ENCODE results near the gene DTX1.

DTX1 gene

DNA sequence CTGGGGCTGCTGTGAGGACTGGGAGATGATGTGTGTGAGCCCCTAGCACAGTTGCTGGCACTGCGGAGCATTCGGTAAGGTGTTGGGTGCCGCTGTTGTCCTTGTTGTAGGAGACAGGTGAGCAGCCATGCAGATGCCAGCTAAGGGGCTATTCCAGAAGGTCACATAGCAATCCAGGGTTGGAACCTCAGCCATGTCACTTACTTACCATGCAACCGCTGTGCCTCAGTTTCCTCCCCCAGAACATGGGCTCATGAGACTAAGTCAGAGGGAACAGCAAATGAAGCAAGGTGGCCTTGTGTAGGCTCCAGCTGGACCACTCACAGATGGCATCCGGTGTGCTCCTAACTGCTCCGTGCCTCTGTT, 13.2 kb downstream of the DTX1 start:
- Histone ChIP-seq H3K4me3 (ENCODE audit: low read length) (no peak overlapping the region), H3K36me3 (ENCODE audit: insufficient read depth, low read length) (no peaks in the 10 kb centered on the region), H3K4me1 (ENCODE audit: insufficient read depth, low read length) (peaks cover 3% of the 10 kb centered on the region), H2AFZ (ENCODE audit: low read depth, low read length) (no peak overlapping the region), H3K27me3 (ENCODE audit: insufficient read depth, low read length) (peaks cover 2% of the 10 kb centered on the region), H3K9me3 (ENCODE audit: low read length) (no peaks in the 10 kb centered on the region)

DNA sequence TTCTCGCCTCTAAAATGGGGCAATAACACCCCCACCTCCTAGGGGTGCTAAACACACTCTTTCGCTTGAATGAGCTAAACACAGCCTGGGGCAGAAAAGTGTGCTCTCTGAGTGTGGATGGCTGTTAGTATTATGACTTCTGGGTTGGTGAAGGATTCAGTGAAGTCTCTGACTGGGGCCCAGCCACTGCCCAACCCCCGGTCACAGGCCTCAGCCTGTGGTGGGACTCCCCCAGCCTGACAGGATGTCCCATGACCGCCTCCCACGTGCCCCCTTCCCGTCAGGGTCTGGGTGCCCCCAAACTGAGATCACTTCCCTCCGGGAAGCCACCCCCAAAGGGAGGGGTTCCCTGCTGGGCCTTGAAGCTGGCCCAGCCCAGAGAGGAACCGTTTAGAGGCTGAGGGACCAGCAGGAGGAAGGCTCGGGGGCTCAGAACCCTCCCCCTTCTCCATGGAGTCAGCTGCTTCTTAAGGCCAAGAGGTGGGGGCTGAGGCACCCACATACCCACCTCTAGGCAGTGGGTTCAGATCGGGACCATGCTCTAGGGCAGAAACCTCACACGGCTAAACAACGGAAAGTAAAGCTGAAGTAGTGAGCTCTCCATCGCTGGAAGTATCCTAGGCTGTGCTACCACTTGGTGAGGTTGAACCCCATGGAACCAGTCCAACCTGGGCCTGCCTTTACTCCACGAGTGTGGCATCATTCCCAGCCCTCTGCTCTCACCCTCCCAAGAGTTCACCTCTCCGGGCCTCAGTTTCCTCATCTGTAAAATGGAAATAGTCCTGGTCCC, 13.8 kb downstream of the DTX1 start:
- H3K27me3 ChIP-seq (ENCODE audit: insufficient read depth, low read length): peaks cover 2% of the 10 kb centered on the region
- H3K9me3 ChIP-seq (ENCODE audit: low read length): no peaks in the 10 kb centered on the region
- H2AFZ ChIP-seq (ENCODE audit: low read depth, low read length): no peak overlapping the region
- H3K36me3 ChIP-seq (ENCODE audit: insufficient read depth, low read length): no peaks in the 10 kb centered on the region
- peaks cover 3% of the 10 kb centered on the region for H3K4me1 ChIP-seq (ENCODE audit: insufficient read depth, low read length)
- H3K4me3 ChIP-seq (ENCODE audit: low read length): no peak overlapping the region

DNA sequence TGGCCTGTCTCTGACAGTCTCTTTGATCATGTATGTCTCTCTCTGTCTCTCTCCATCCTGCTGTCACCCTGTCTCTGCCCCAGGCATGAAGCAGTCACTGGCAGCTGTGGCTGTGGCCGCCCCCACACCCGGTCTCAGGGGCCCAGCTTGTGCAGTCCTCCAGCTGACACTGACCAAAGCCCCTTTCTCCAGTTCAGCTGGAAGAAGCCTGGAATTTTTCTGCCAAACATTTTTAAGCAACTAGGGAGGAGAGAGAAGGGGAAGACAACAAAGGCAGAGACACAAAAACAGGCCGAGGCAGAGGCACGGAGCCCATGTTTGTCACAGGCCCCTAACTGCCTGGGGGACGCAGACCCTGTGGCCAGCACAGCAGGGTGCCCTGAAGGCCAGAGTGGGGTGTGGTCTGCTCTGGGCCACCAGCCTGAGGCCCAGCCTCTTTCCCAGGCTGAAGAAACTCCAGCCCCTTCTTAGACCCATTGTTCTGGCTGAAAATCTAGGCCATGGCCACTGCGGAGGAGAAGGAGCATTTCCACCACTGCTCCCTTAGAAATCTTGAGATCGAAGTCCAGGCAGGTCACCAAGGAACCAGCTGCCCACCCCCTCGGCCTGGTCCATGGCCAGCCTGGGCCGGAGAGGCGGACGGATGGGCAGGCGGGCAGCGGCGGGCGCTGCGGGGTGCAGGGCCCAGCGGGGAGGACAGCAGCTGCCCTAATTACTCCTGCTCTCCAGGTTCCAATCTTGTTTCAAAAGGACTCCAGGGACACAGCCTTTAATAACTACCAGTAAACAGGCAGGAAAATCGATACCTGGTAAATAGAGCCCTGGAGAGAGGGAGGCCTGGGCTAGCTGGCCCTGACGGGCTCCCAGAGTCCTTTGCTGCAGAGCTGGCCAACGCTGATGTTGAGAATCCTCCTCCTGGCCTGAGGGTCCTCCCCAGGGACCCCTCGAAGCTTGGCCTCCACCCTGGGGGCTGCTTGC, 14.9 kb downstream of the DTX1 start:
- Histone ChIP-seq H3K4me3 (ENCODE audit: low read length) (no peak overlapping the region), H2AFZ (ENCODE audit: low read depth, low read length) (no peak overlapping the region), H3K4me1 (ENCODE audit: insufficient read depth, low read length) (peaks cover 3% of the 10 kb centered on the region), H3K27me3 (ENCODE audit: insufficient read depth, low read length) (peaks cover 2% of the 10 kb centered on the region), H3K36me3 (ENCODE audit: insufficient read depth, low read length) (no peaks in the 10 kb centered on the region), H3K9me3 (ENCODE audit: low read length) (no peaks in the 10 kb centered on the region)

DNA sequence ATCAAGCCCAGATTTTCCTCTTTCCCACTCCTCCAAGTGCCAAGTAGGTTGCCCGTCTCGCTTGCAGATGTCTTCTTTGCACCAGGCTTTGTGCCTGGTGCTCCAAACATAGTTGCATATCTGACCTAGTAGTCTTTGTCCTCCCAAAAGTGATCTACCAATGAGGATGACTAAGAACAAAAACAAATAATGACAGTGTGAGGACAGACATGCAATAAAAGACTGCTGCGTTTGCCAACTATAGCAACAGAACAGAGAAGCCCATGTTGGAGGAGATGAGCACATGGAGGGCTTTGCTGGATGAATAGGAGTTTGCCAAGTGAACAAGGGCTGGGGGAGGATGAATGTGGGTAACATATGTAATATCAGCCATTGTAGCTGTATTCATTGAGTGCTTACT, 15.6 kb downstream of the DTX1 start:
- Histone ChIP-seq H3K4me3 (ENCODE audit: low read length) (no peak overlapping the region), H3K9me3 (ENCODE audit: low read length) (no peaks in the 10 kb centered on the region), H3K4me1 (ENCODE audit: insufficient read depth, low read length) (peaks cover 3% of the 10 kb centered on the region), H3K27me3 (ENCODE audit: insufficient read depth, low read length) (peaks cover 9% of the 10 kb centered on the region), H2AFZ (ENCODE audit: low read depth, low read length) (no peak overlapping the region), H3K36me3 (ENCODE audit: insufficient read depth, low read length) (no peaks in the 10 kb centered on the region)

DNA sequence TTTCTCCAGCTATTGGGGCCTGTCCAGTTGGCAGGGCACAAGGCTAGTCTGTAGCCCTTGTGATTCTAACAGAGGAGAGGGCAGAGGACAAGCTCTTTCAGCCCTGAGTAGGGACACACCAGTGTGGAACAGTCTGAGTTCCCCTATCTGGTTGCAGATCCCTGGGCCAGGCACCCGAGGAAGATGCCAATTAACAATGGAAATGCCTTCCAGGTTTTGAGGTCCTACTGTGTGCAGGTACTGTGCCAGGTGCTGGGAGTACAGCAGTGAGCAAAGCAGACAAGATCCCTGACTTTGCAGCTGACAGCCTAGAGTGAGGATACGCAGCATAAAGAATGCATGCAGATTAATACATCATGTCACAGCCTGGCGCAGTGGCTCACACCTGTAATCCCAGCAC, 17.1 kb downstream of the DTX1 start:
- Histone ChIP-seq H2AFZ (ENCODE audit: low read depth, low read length) (no peak overlapping the region), H3K4me1 (ENCODE audit: insufficient read depth, low read length) (peaks cover 3% of the 10 kb centered on the region), H3K9me3 (ENCODE audit: low read length) (no peaks in the 10 kb centered on the region), H3K27me3 (ENCODE audit: insufficient read depth, low read length) (peaks cover 18% of the 10 kb centered on the region), H3K36me3 (ENCODE audit: insufficient read depth, low read length) (no peaks in the 10 kb centered on the region), H3K4me3 (ENCODE audit: low read length) (no peak overlapping the region)

DNA sequence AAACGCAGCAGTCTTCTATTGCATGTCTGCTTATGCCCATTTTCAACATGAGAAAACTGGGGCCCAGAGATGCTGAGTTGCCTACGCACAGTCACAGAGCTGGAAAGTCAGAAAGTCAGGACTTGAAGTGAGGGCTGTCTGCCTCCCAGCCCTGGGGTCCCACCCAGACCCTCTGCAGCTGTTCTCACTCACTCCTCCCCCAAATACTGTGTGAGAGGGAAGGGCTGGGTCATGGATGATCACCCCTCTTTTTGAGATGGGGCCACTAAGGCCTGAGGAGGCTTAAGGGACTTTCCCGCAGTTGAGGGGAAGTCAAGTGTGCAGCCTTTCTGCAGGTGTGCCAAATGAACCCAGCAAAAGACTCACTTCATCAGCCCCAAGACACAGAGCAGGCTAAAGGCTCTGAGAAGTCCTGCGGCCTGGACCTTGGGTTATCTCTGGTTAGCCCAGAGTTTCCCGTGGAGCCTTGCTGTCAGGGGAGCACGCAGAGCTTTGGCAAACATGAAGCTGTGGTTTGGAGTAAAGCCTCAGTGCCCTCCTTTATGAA, 18.7 kb downstream of the DTX1 start:
- no peak overlapping the region for H2AFZ ChIP-seq (ENCODE audit: low read depth, low read length)
- peaks cover 3% of the 10 kb centered on the region for H3K4me1 ChIP-seq (ENCODE audit: insufficient read depth, low read length)
- H3K4me3 ChIP-seq (ENCODE audit: low read length): no peak overlapping the region
- H3K27me3 ChIP-seq (ENCODE audit: insufficient read depth, low read length): peaks cover 18% of the 10 kb centered on the region
- no peaks in the 10 kb centered on the region for H3K36me3 ChIP-seq (ENCODE audit: insufficient read depth, low read length)
- H3K9me3 ChIP-seq (ENCODE audit: low read length): no peaks in the 10 kb centered on the region

DNA sequence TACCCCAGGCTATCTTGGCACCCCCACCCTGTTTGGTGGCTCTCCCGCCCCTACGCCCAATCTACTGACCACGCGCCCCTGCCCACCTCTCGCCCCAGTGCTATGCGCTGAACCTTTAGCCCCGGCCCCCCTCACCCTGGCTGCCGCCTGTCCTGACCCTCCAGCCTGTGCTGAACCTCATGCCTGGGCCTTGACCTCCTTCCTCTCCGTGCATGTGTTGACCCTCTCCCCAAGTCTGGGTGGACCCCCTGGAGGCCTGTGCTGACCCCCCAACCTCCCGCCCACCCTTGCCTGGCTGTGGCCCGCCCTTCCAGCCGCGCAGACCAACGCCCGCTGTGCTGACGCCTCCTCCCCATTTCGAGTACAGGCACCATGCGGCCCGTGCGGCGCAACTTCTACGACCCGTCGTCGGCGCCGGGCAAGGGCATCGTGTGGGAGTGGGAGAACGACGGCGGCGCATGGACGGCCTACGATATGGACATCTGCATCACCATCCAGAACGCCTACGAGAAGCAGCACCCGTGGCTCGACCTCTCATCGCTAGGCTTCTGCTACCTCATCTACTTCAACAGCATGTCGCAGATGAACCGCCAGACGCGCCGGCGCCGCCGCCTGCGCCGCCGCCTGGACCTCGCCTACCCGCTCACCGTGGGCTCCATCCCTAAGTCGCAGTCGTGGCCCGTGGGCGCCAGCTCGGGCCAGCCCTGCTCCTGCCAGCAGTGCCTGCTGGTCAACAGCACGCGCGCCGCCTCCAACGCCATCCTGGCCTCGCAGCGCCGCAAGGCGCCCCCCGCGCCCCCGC, 20.7 kb downstream of the DTX1 start:
- Histone ChIP-seq H3K4me3 (ENCODE audit: low read length) (no peak overlapping the region), H3K27me3 (ENCODE audit: insufficient read depth, low read length) (peaks cover 18% of the 10 kb centered on the region), H2AFZ (ENCODE audit: low read depth, low read length) (no peak overlapping the region), H3K36me3 (ENCODE audit: insufficient read depth, low read length) (no peaks in the 10 kb centered on the region), H3K9me3 (ENCODE audit: low read length) (no peaks in the 10 kb centered on the region), H3K4me1 (ENCODE audit: insufficient read depth, low read length) (no peaks in the 10 kb centered on the region)

DNA sequence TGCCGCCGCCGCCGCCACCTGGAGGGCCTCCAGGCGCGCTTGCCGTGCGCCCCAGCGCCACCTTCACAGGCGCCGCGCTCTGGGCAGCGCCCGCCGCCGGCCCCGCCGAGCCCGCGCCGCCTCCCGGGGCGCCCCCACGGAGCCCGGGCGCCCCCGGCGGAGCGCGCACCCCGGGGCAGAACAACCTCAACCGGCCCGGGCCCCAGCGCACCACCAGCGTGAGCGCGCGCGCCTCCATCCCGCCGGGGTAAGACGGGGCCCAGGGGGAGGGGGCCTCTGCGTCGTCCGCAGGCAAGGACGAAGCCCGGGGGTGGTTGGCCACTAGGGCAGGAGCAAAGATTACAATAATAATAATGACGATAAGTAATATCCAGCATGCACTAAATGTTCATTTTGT, 21.3 kb downstream of the DTX1 start:
- Histone ChIP-seq H2AFZ (ENCODE audit: low read depth, low read length) (no peak overlapping the region), H3K9me3 (ENCODE audit: low read length) (no peaks in the 10 kb centered on the region), H3K27me3 (ENCODE audit: insufficient read depth, low read length) (peaks cover 18% of the 10 kb centered on the region), H3K4me3 (ENCODE audit: low read length) (no peak overlapping the region), H3K36me3 (ENCODE audit: insufficient read depth, low read length) (peaks cover 2% of the 10 kb centered on the region), H3K4me1 (ENCODE audit: insufficient read depth, low read length) (no peaks in the 10 kb centered on the region)

DNA sequence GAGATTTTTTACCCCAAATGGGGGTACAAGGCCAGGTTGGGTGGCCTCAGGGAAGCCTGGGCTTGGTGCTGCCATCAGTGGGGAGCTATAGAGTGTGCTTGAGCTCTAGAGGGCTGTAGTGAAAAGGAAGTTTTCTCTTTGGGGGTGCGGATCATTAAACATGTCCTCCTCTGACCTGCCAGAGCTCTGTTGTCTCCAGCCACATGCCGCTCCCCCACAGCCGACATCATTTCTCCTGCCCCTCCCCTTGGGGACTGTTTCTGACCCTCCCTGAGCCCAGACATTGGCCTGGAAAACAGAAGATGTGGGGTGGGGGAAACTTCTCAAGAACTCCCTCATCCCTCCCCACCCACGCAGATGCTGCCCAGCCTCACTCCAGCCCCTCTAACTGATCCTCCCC, 25.3 kb downstream of the DTX1 start:
- Histone ChIP-seq H3K36me3 (ENCODE audit: insufficient read depth, low read length) (peaks cover 2% of the 10 kb centered on the region), H3K9me3 (ENCODE audit: low read length) (no peaks in the 10 kb centered on the region), H3K4me1 (ENCODE audit: insufficient read depth, low read length) (no peaks in the 10 kb centered on the region), H3K4me3 (ENCODE audit: low read length) (no peak overlapping the region), H3K27me3 (ENCODE audit: insufficient read depth, low read length) (peaks cover 11% of the 10 kb centered on the region), H2AFZ (ENCODE audit: low read depth, low read length) (no peak overlapping the region)

DNA sequence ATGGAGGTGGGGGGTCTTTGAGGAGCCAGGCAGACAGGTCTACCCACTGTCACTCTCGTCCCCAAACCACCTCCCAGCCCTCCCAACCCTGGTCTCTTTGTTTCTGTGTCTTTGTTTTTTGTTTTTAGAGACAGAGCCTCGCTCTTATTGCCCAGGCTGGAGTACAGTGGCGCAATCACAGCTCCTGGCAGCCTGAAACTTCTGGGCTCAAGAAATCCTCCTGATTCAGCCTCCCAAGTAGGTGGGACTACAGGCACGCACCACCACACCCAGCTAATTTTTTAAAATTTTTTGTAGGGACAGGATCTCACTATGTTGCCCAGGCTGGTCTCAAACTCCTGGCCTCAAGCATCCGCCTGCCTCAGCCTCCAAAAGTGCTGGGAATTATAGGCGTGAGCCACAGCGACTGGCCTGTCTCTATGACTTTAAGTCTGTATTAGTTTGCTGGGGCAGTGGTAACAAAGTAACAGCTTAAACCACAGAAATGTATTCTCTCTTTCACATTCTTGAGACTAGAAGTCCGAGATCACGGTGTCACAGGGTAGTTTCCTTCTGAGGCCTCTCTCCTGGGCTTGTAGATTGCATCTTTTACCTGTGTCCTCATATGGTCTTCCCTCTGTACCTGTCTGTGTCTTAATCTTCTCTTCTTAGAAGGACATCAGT, 26.1 kb downstream of the DTX1 start:
- H3K4me1 ChIP-seq (ENCODE audit: insufficient read depth, low read length): no peaks in the 10 kb centered on the region
- peaks cover 4% of the 10 kb centered on the region for H3K27me3 ChIP-seq (ENCODE audit: insufficient read depth, low read length)
- no peak overlapping the region for H2AFZ ChIP-seq (ENCODE audit: low read depth, low read length)
- no peaks in the 10 kb centered on the region for H3K9me3 ChIP-seq (ENCODE audit: low read length)
- H3K36me3 ChIP-seq (ENCODE audit: insufficient read depth, low read length): peaks cover 2% of the 10 kb centered on the region
- no peak overlapping the region for H3K4me3 ChIP-seq (ENCODE audit: low read length)

DNA sequence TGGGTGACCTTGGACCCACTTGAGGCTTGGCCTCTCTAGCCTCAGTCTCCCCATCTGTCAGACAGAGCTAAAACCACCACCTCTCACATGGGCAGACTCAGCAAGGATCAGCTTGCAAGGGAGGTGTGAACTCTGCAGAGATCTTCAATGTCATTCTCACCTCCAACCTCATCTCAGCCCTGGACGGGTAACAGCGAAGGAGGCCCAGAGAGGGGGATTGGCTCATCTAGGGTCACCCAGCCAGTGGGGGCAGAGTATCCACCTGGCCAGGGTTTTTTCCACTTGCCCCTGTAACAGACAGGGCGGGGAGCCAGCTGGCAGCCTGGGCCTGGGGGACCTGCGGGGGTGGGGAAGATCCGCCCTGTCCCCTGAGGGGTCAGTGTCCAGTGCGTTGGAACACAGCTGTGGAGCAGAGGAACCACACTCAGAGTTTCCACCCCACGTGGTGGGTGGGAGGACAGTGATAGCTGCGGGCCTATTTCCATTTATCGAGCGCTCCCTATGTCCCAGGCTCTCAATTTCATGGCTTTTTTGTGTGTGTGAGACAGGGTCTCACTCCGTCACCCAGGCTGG, 27.4 kb downstream of the DTX1 start:
- Histone ChIP-seq H3K9me3 (ENCODE audit: low read length) (no peaks in the 10 kb centered on the region), H3K36me3 (ENCODE audit: insufficient read depth, low read length) (peaks cover 2% of the 10 kb centered on the region), H3K4me1 (ENCODE audit: insufficient read depth, low read length) (no peaks in the 10 kb centered on the region), H3K27me3 (ENCODE audit: insufficient read depth, low read length) (no peaks in the 10 kb centered on the region), H3K4me3 (ENCODE audit: low read length) (no peak overlapping the region), H2AFZ (ENCODE audit: low read depth, low read length) (no peak overlapping the region)
